ENCODE measurements around the gene KPNB1. TPM values are rescaled to one million over a fixed set of nuclear protein-coding genes. Genes with fewer than 3 reads are reported as not detected.

Gene KPNB1
- total and polyA plus RNA-seq, 10 of the 15 experiments (the other 5 are each of a cell fraction or from before 2014, with no cell fraction given) = 67.8 to 525 (median 246) TPM

- DNase-seq (ENCODE audit: low read depth, low spot score) (no peak), FAIRE-seq (no peak), ATAC-seq (no peak)
- Histone ChIP-seq H2AFZ (ENCODE audit: control insufficient read depth, low read depth, low read length) (no peak overlapping the region), H3K79me2 (ENCODE audit: control insufficient read depth, insufficient read depth, low read length) (no peaks in the 10 kb centered on the region), H3K9me3 (replicated peaks; ENCODE audit: control insufficient read depth, insufficient read depth, low read length) (no peaks in the 10 kb centered on the region), H3K4me2 (ENCODE audit: control insufficient read depth, insufficient read depth) (no peak overlapping the region), H3K36me3 (ENCODE audit: control insufficient read depth in 2 of 2, insufficient read depth in 2 of 2, low read length in 1 of 2) (no peaks in the 10 kb centered on the region), H3K4me3 (no peak overlapping the region), H3K27ac (ENCODE audit: control insufficient read depth, insufficient read depth) (no peak overlapping the region), H3K27me3 (replicated peaks in 1 of 2; ENCODE audit: control insufficient read depth in 2 of 2, insufficient read depth in 2 of 2, low read length in 1 of 2) (no peaks in the 10 kb centered on the region), H3K9ac (ENCODE audit: control insufficient read depth, insufficient read depth, low read length) (no peak overlapping the region), H4K20me1 (ENCODE audit: control insufficient read depth, insufficient read depth) (no peaks in the 10 kb centered on the region), H3K4me1 (ENCODE audit: control insufficient read depth, insufficient read depth, low read length) (peaks cover 42% of the 10 kb centered on the region)
- no TSS peak for BruUV-seq (replicated peaks)
- ChIA-PET POLR2A (interaction anchor here (0.9 to 9.2 kb wide), 2 partner anchors 14 to 37 kb away, joined by 4 to 76 read pairs; no protein-coding TSS in a partner anchor), CTCF (interaction anchor here (6.8 to 9.4 kb wide), 2 partner anchors 13 to 35 kb away, joined by 229 to 242 read pairs; partner anchors contain the start of gene TBX21), SMC1A (ENCODE audit: uncharacterized antibody, unreplicated experiment) (interaction anchor here (0.8 to 6.5 kb wide), 5 partner anchors 12 to 41 kb away, joined by 3 to 39 read pairs (median 31); no protein-coding TSS in a partner anchor), RAD21 (ENCODE audit: unreplicated experiment) (interaction anchor here (0.6 to 9.9 kb wide), 6 partner anchors 9 to 441 kb away, joined by 3 to 142 read pairs (median 39); partner anchors contain the start of genes TBKBP1 and TBX21)
- intact Hi-C loops (cut with micrococcal nuclease; ENCODE audit: unreplicated experiment) = no loop called here
- 70% methylated on average over 10 of the region's 12 CpGs for WGBS (ENCODE audit: insufficient coverage, insufficient replicate concordance, low lambda C conversion rate, missing lambda C conversion rate)
- in situ Hi-C loops (cut with MboI) = no loop called here
- TF ChIP-seq MAX (IDR thresholded peaks at IDR 0.05; ENCODE audit: low read depth, low read length) = no peak
These were observed 52.8 kb downstream of the KPNB1 start for GRCh38 chr17:47702391-47702995.

- CTCF ChIA-PET = interaction anchor here (0.6 to 9.4 kb wide), 2 partner anchors 13 to 62 kb away, joined by 3 to 229 read pairs; no protein-coding TSS in a partner anchor
- POLR2A ChIA-PET = interaction anchor here (9.2 kb wide), 1 partner anchor 14 kb away, joined by 76 read pairs; no protein-coding TSS in a partner anchor
- Histone ChIP-seq H3K79me2 (ENCODE audit: control insufficient read depth, insufficient read depth, low read length) (no peaks in the 10 kb centered on the region), H3K27ac (ENCODE audit: control insufficient read depth, insufficient read depth) (no peak overlapping the region), H3K9me3 (replicated peaks; ENCODE audit: control insufficient read depth, insufficient read depth, low read length) (no peaks in the 10 kb centered on the region), H3K4me3 (no peak overlapping the region), H3K4me1 (ENCODE audit: control insufficient read depth, insufficient read depth, low read length) (peaks cover 42% of the 10 kb centered on the region), H3K36me3 (ENCODE audit: control insufficient read depth in 2 of 2, insufficient read depth in 2 of 2, low read length in 1 of 2) (no peaks in the 10 kb centered on the region), H4K20me1 (ENCODE audit: control insufficient read depth, insufficient read depth) (no peaks in the 10 kb centered on the region), H3K27me3 (replicated peaks in 1 of 2; ENCODE audit: control insufficient read depth in 2 of 2, insufficient read depth in 2 of 2, low read length in 1 of 2) (no peaks in the 10 kb centered on the region), H3K9ac (ENCODE audit: control insufficient read depth, insufficient read depth, low read length) (no peak overlapping the region), H2AFZ (ENCODE audit: control insufficient read depth, low read depth, low read length) (no peak overlapping the region), H3K4me2 (ENCODE audit: control insufficient read depth, insufficient read depth) (peak overlapping the region; percentile 75)
- no TSS peak for BruUV-seq (replicated peaks)
- SMC1A ChIA-PET (ENCODE audit: uncharacterized antibody, unreplicated experiment) = interaction anchor here (0.6 to 6.5 kb wide), 6 partner anchors 10 to 42 kb away, joined by 3 to 31 read pairs (median 3); partner anchors contain the start of genes TBKBP1 and TBX21
- peak; percentile 66 for ATAC-seq
- in situ Hi-C loops (cut with MboI) (no loop called here), intact Hi-C loops (cut with micrococcal nuclease; ENCODE audit: unreplicated experiment) (no loop called here)
- WGBS (ENCODE audit: insufficient coverage, insufficient replicate concordance, low lambda C conversion rate, missing lambda C conversion rate) = 3% methylated on average over 15 of the region's 15 CpGs
- RAD21 ChIA-PET (ENCODE audit: unreplicated experiment) = interaction anchor here (7.4 to 9.9 kb wide), 2 partner anchors 13 to 31 kb away, joined by 136 to 142 read pairs; partner anchors contain the start of gene TBX21
- no peak for DNase-seq (ENCODE audit: low read depth, low spot score)
- peak; percentile 13 for FAIRE-seq
- TF ChIP-seq ESRRA (IDR thresholded peaks at IDR 0.05; ENCODE audit: low read length) = peak; percentile 27; the same call in 1 of the 2 replicates
- peak; percentile 52; the same call in 1 of the 2 replicates for TF ChIP-seq BACH1 (IDR thresholded peaks at IDR 0.05; ENCODE audit: borderline replicate concordance)
- TF ChIP-seq ZNF687 (IDR thresholded peaks at IDR 0.05) = 0 out of 2 replicates have a peak, but pooled peaks have one; percentile 28
- peak; percentile 54; the same call in 1 of the 2 replicates for TF ChIP-seq RELB (IDR thresholded peaks at IDR 0.05; ENCODE audit: low read depth)
- peak; percentile 62 for TF ChIP-seq MEF2B (IDR thresholded peaks at IDR 0.05; ENCODE audit: partially characterized antibody, poor library complexity, severe bottlenecking)
- TF ChIP-seq NR2C1 (IDR thresholded peaks at IDR 0.05) = peak; percentile 28; the same call in 1 of the 2 replicates
- TF ChIP-seq HCFC1 (IDR thresholded peaks at IDR 0.05; ENCODE audit: low read length) = no peak
- peak; percentile 41; the same call in 1 of the 2 replicates for TF ChIP-seq ATF7 (IDR thresholded peaks at IDR 0.05; ENCODE audit: low read depth)
These were observed 53.5 kb downstream of the KPNB1 start for GRCh38 chr17:47703191-47703591.

Measured in GM12878 (cell line).